ENCODE data around the gene ATXN1. TPM values are rescaled to one million over a fixed set of nuclear protein-coding genes. Genes with fewer than 3 reads are reported as not detected.

Gene ATXN1
- total RNA-seq, 4 donors from 2014 or later: 38.7 to 78.3 (median 62.6) TPM

DNA sequence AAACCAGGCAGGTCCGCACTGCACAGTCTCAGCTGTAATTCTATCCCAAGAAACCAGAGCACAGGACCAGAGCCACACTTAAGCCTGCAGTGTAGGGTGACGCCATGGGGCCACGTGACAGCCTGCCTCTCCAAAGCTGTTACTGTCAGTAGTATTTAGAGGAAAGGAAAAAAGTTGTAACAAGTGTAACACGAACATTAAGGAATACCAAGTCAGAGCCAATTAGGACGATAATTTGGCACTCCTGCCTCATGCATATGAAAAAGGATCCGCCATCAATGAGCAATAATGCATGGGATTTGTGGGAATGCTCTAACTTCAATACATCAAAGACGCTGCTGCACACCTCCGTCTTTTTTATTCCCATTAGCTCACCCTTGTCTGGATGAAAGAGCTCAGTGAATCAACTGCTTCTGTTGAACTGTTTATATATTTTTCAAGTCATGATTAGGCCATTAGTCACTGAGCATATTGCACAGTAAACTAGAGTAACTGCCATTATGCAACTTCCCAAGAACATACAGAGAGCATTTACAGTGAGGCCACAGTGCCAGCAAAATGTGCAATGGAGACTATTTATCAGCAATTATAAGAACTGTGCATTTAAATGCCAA is 79.9 kb downstream of the ATXN1 start:
- Histone ChIP-seq H3K27ac (no peak overlapping the region), H3K4me1 (peaks cover 4 to 42% (median 10%) of the 10 kb centered on the region in 3 donors), H3K36me3 (no peaks in the 10 kb centered on the region), H3K9me3 (no peaks in the 10 kb centered on the region), H3K4me3 (no peak overlapping the region), H3K27me3 (no peaks in the 10 kb centered on the region)
- TF ChIP-seq EP300 (IDR thresholded peaks at IDR 0.05) (no peak), CTCF (IDR thresholded peaks at IDR 0.05) (no peak), POLR2A (IDR thresholded peaks at IDR 0.05) (no peak), POLR2AphosphoS5 (IDR thresholded peaks at IDR 0.05) (peak; percentile 77)
- ATAC-seq: peak; percentile 78
- WGBS, 2 donors (ENCODE audit: low coverage in 1 of 2): 66 to 67% methylated on average over 4 to 8 of the region's 8 CpGs

DNA sequence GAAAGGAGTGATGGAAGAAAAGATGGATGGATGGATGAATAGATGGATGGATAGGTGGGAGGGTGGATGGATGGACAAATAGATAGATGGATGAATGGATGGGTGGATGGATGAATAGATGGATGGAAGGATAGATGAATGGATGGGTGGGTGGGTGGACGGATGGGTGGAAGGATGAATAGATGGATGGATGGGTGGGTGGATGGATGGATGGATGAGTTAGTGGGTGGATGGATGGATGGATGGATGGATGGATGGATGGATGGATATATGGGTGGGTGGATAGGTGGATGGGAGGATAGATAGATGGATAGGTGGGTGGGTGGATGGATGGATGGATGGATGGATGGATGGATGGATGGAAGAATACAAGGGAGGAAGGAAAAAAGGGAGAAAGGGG is 82.2 kb downstream of the ATXN1 start:
- no peak for ATAC-seq
- Histone ChIP-seq H3K27ac (no peak overlapping the region), H3K4me3 (no peak overlapping the region), H3K4me1 (peaks cover 10 to 51% (median 11%) of the 10 kb centered on the region in 3 donors), H3K27me3 (no peaks in the 10 kb centered on the region), H3K36me3 (no peaks in the 10 kb centered on the region), H3K9me3 (no peaks in the 10 kb centered on the region)
- WGBS, 2 donors (ENCODE audit: low coverage in 1 of 2): 86 to 93% methylated on average over 1 of the region's 1 CpG
- TF ChIP-seq CTCF (IDR thresholded peaks at IDR 0.05) (no peak), POLR2A (IDR thresholded peaks at IDR 0.05) (no peak), EP300 (IDR thresholded peaks at IDR 0.05) (no peak), POLR2AphosphoS5 (IDR thresholded peaks at IDR 0.05) (no peak)

DNA sequence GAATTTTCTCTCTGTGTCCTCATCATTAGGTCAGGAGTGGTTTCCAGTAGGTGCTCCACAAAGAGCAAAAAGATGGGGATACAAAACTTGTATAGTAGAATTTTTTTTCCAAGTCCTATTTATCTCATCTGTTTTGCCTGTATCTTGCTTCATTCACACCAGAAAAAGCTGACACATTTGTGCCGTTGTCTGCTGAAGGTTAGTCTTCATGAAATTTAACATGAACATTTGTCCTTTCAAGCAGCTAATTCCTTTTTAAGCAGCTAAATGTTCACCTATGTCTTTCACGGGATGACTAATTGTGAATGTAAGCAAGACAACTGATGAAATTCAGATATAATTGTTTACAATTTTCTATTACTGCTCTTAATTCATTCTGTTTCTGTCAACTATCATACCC is 83.8 kb downstream of the ATXN1 start:
- TF ChIP-seq POLR2AphosphoS5 (IDR thresholded peaks at IDR 0.05) (no peak), POLR2A (IDR thresholded peaks at IDR 0.05) (no peak), CTCF (IDR thresholded peaks at IDR 0.05) (no peak), EP300 (IDR thresholded peaks at IDR 0.05) (no peak)
- Histone ChIP-seq H3K4me3 (no peak overlapping the region), H3K4me1 (peaks cover 9 to 53% (median 10%) of the 10 kb centered on the region in 3 donors), H3K27ac (peak overlapping the region in 2 of 4 donors; percentile 1 to 17), H3K9me3 (no peaks in the 10 kb centered on the region), H3K36me3 (no peaks in the 10 kb centered on the region), H3K27me3 (no peaks in the 10 kb centered on the region)
- WGBS, 2 donors (ENCODE audit: low coverage in 1 of 2): 17 to 59% methylated on average over 2 of the region's 2 CpGs
- ATAC-seq: no peak

DNA sequence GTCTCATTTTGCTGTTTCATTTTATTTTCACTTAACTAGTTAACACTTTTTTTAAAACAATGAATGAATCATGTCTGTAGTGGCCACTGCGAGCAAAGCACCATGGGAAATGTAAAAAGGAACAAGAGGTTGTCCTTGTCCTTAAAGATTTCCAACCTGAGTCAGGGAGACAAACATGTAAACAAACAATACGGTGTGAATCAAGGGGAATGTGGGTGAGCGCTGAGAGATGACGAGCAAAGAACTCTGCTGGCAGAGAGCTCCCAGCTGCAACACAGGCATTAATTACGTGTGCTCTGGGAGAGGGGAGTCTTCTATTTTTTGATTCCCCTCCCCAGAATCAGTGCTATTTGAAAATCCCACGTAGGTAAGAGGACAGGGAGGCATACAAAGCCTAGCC is 84.3 kb downstream of the ATXN1 start:
- 24 to 33% methylated on average over 6 of the region's 6 CpGs for WGBS, 2 donors (ENCODE audit: low coverage in 1 of 2)
- no peaks in the 10 kb centered on the region for H3K9me3 ChIP-seq
- ATAC-seq: no peak
- H3K36me3 ChIP-seq: no peaks in the 10 kb centered on the region
- H3K27me3 ChIP-seq: no peaks in the 10 kb centered on the region
- H3K4me3 ChIP-seq: no peak overlapping the region
- H3K27ac ChIP-seq: peak overlapping the region in 2 of 4 donors; percentile 1 to 17
- peaks cover 9 to 57% (median 11%) of the 10 kb centered on the region in 3 donors for H3K4me1 ChIP-seq
- TF ChIP-seq EP300 (IDR thresholded peaks at IDR 0.05) (no peak), POLR2A (IDR thresholded peaks at IDR 0.05) (no peak), POLR2AphosphoS5 (IDR thresholded peaks at IDR 0.05) (peak; percentile 66), CTCF (IDR thresholded peaks at IDR 0.05) (no peak)

DNA sequence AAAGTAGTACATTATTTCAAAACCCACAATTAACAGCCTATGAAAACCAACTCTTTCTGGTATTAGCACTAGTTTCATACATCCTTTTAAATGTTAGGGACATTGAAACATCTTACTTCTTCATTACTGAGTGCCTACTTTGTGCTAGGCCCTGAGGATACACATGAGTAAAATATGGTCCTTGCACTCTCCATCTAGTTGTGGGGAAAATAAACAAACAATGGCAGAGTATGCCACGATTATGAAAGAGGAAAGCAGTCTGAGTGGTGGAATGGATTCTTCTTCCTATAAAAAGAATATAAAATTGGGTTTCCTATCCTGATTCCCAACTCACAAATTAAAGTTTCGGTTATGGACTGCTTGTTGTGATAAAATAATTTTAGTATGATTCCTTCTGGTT is 84.9 kb downstream of the ATXN1 start:
- ATAC-seq: no peak
- peaks cover 4 to 57% (median 16%) of the 10 kb centered on the region in 3 donors for H3K4me1 ChIP-seq
- no peak for TF ChIP-seq CTCF (IDR thresholded peaks at IDR 0.05)
- TF ChIP-seq POLR2AphosphoS5 (IDR thresholded peaks at IDR 0.05): no peak
- no peak for TF ChIP-seq POLR2A (IDR thresholded peaks at IDR 0.05)
- no peak for TF ChIP-seq EP300 (IDR thresholded peaks at IDR 0.05)

More for the DNA sequence above, 84.9 kb downstream of the ATXN1 start:
- Histone ChIP-seq H3K4me3 (no peak overlapping the region), H3K36me3 (no peaks in the 10 kb centered on the region), H3K9me3 (no peaks in the 10 kb centered on the region), H3K27ac (peak overlapping the region in 1 of 4 donors; percentile 17), H3K27me3 (no peaks in the 10 kb centered on the region)
- WGBS, 2 donors (ENCODE audit: low coverage in 1 of 2): 35 to 57% methylated on average over 2 of the region's 2 CpGs

Measured in gastroesophageal sphincter (tissue), 4 donors.